Panc1 (cell line): Measurements from ENCODE around the gene MACF1. TPM values are rescaled to one million over a fixed set of nuclear protein-coding genes. Genes with fewer than 3 reads are reported as not detected.

Experiments
- ATAC-seq: fragments of 200-7000 bp; cut with Tn5 transposase; 2 replicates; pipeline ENCODE4 v1.9.1; 2020; ENCODE audit warnings: mild to moderate bottlenecking, moderate library complexity
- BruUV-seq: library from RNA; stranded (reverse); fragments of 400-500 nt; replicated peaks from 2 replicates; lab custom pipeline; 2021; lab: Mats Ljungman, UMichigan
- CTCF ChIA-PET: fragments of 300-600 bp; sonication (Branson Sonifier 250); formaldehyde crosslinking; loops from one replicate; lab custom pipeline; 2022; ENCODE audit warnings: antibody characterized with exemption; lab: Charles Lee
- POLR2A ChIA-PET: fragments of 300-600 bp; sonication (Branson Sonifier 250); formaldehyde crosslinking; loops from one replicate; lab custom pipeline; 2022; ENCODE audit warnings: antibody characterized with exemption; lab: Charles Lee
- DNase-seq: peaks from one replicate; pipeline ENCODE4 v3.0.0-alpha.2; 2010; ENCODE audit warnings: low read depth, low spot score
- H3K27ac ChIP-seq: 2 replicates; pipeline ENCODE4 v1.5.1; 2011; ENCODE audit warnings: mild to moderate bottlenecking, low read length, inconsistent platforms
- H3K27me3 ChIP-seq: fragments of 200-500 bp; sonication (Bioruptor generic); 2 replicates; pipeline ENCODE4 v1.6.0; 2014; ENCODE audit warnings: low read length, inconsistent platforms; ENCODE audit not compliant: control insufficient read depth, insufficient read depth
- H3K36me3 ChIP-seq: fragments of 200-500 bp; sonication (Bioruptor generic); 2 replicates; pipeline ENCODE4 v1.5.1; 2014; ENCODE audit warnings: inconsistent platforms, mild to moderate bottlenecking, low read length, moderate library complexity; ENCODE audit not compliant: control insufficient read depth, insufficient read depth
- H3K4me1 ChIP-seq: 2 replicates; pipeline ENCODE4 v1.5.1; 2011; ENCODE audit warnings: inconsistent platforms, mild to moderate bottlenecking, low read length, moderate library complexity; ENCODE audit not compliant: control insufficient read depth, insufficient read depth
- H3K4me3 ChIP-seq, 2 experiments: 2 replicates each; pipeline ENCODE4 v1.5.1; 2011 to 2012; ENCODE audit warnings: low read depth in 2 of 2, low read length in 2 of 2, mild to moderate bottlenecking in 2 of 2, inconsistent platforms in 1 of 2, moderate library complexity in 1 of 2
- H3K9me3 ChIP-seq: fragments of 200-500 bp; sonication (Bioruptor generic); 2 replicates; pipeline ENCODE4 v1.5.1; 2014; ENCODE audit warnings: low read depth, mild to moderate bottlenecking, inconsistent platforms, low read length, moderate library complexity; ENCODE audit not compliant: control insufficient read depth, insufficient read depth
- CTCF ChIP-seq: fragments of 450-650 bp; IDR thresholded peaks from 2 replicates; pipeline ENCODE4 v1.5.1; 2017; ENCODE audit warnings: mild to moderate bottlenecking
- POLR2AphosphoS5 ChIP-seq: IDR thresholded peaks from 2 replicates; pipeline ENCODE4 v1.6.1; 2012; ENCODE audit warnings: mild to moderate bottlenecking, low read depth, low read length, moderate library complexity
- SIN3A ChIP-seq: IDR thresholded peaks from 2 replicates; pipeline ENCODE4 v1.6.1; 2012; ENCODE audit warnings: low read depth, mild to moderate bottlenecking, low read length, moderate library complexity, borderline replicate concordance; ENCODE audit not compliant: insufficient read depth
- TCF7L2 ChIP-seq: IDR thresholded peaks from 2 replicates; pipeline ENCODE4 v1.6.1; 2011; ENCODE audit warnings: mild to moderate bottlenecking, low read depth, low read length, inconsistent platforms
- in situ Hi-C: cut with HindIII; loops from 2 replicates; pipeline ENCODE4 v1.10.0; 2016; ENCODE audit warnings: low sequenced_read_pairs, low pct_unique_long_range_greater_than_20kb
- intact Hi-C: fragments of 100-400 bp; cut with micrococcal nuclease; formaldehyde crosslinking; loops from one replicate; pipeline ENCODE4 v1.10.0; 2022; ENCODE audit not compliant: unreplicated experiment
- total RNA-seq: library from RNA; stranded (reverse); gene quantifications from one replicate; pipeline ENCODE4 v1.2.1, GENCODE V29; 2021; ENCODE audit not compliant: unreplicated experiment
- TF ChIP-seq, protein P1 (sequence below), 2 experiments: IDR thresholded peaks; 2 replicates each; pipeline ENCODE4 v1.6.1; 2011 to 2012; ENCODE audit warnings: low read depth in 2 of 2, control low read depth in 1 of 2, low read length in 1 of 2, mild to moderate bottlenecking in 1 of 2, moderate library complexity in 1 of 2; ENCODE audit not compliant: insufficient read depth in 1 of 2

The MACF1 gene
- total RNA-seq, 1 experiment from 2014 or later, result 413 TPM

GRCh38 chr1:39250460-39251240, 46.2 kb downstream of the MACF1 start:
- ATAC-seq (no peak), DNase-seq (no peak)
- no peaks in the 10 kb centered on the region for H3K27me3 ChIP-seq
- ChIA-PET CTCF (interaction anchor here (0.8 kb wide), 1 partner anchor 120 kb away, joined by 3 read pairs; no protein-coding TSS in a partner anchor), POLR2A (interaction anchor here (0.5 to 0.7 kb wide), 2 partner anchors 171 to 182 kb away, joined by 3 to 4 read pairs; no protein-coding TSS in a partner anchor)
- H3K4me3 ChIP-seq, result no peak overlapping the region
- in situ Hi-C loops, result no loop called here
- TSS peak; percentile 38 for BruUV-seq
- intact Hi-C loops, result no loop called here
- H3K36me3 ChIP-seq, result peaks cover 26% of the 10 kb centered on the region
- no peaks in the 10 kb centered on the region for H3K4me1 ChIP-seq
- H3K9me3 ChIP-seq, result no peaks in the 10 kb centered on the region
- TF ChIP-seq SIN3A, result no peak
- no peak for TF ChIP-seq POLR2AphosphoS5
- TF ChIP-seq CTCF, result no peak
- no peak for TF ChIP-seq TCF7L2
- TF ChIP-seq, protein P1, sequence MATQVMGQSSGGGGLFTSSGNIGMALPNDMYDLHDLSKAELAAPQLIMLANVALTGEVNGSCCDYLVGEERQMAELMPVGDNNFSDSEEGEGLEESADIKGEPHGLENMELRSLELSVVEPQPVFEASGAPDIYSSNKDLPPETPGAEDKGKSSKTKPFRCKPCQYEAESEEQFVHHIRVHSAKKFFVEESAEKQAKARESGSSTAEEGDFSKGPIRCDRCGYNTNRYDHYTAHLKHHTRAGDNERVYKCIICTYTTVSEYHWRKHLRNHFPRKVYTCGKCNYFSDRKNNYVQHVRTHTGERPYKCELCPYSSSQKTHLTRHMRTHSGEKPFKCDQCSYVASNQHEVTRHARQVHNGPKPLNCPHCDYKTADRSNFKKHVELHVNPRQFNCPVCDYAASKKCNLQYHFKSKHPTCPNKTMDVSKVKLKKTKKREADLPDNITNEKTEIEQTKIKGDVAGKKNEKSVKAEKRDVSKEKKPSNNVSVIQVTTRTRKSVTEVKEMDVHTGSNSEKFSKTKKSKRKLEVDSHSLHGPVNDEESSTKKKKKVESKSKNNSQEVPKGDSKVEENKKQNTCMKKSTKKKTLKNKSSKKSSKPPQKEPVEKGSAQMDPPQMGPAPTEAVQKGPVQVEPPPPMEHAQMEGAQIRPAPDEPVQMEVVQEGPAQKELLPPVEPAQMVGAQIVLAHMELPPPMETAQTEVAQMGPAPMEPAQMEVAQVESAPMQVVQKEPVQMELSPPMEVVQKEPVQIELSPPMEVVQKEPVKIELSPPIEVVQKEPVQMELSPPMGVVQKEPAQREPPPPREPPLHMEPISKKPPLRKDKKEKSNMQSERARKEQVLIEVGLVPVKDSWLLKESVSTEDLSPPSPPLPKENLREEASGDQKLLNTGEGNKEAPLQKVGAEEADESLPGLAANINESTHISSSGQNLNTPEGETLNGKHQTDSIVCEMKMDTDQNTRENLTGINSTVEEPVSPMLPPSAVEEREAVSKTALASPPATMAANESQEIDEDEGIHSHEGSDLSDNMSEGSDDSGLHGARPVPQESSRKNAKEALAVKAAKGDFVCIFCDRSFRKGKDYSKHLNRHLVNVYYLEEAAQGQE (IDR thresholded peaks at IDR 0.05; ENCODE audit: insufficient read depth in 1 of 2, low read depth in 2 of 2, low read length in 1 of 2), result no peak
- H3K27ac ChIP-seq, result no peak overlapping the region

DNA sequence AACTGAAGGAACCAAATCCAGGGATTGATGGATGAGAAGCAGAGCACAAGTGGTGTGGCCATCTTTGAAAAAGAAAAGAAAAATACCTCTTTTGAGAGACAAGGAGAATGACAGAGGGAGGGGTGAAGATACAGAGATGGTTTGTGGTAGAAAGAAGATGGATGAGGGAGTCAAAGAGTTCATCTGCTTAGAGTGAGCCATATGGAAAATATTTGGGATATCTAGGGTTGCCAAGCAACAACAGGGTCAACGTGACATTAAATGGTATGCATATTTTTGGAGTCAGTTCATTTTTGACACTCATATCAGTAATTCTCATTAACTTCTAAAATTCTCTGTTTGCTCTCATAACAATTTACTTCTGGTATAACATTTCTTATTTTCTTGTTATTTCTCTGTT, 50.7 kb downstream of the MACF1 start:
- BruUV-seq, result no TSS peak
- intact Hi-C loops (loop anchor here (5.0 kb wide), 1 partner anchor 63 kb away; no protein-coding TSS in a partner anchor), in situ Hi-C loops (no loop called here)
- Histone ChIP-seq H3K9me3 (no peaks in the 10 kb centered on the region), H3K27ac (no peak overlapping the region), H3K36me3 (peaks cover 22% of the 10 kb centered on the region; the same call in 1 of the 2 replicates), H3K4me1 (peaks cover 12% of the 10 kb centered on the region), H3K4me3 (no peak overlapping the region), H3K27me3 (no peaks in the 10 kb centered on the region)
- DNase-seq (no peak), ATAC-seq (no peak)
- TF ChIP-seq SIN3A (no peak), TCF7L2 (no peak), CTCF (no peak)
- TF ChIP-seq, protein P1 (IDR thresholded peaks at IDR 0.05; ENCODE audit: insufficient read depth in 1 of 2, low read depth in 2 of 2, low read length in 1 of 2), result no peak
- ChIA-PET POLR2A (no interaction called here), CTCF (no interaction called here)
